ENCODE results near the gene AREL1.

DNA sequence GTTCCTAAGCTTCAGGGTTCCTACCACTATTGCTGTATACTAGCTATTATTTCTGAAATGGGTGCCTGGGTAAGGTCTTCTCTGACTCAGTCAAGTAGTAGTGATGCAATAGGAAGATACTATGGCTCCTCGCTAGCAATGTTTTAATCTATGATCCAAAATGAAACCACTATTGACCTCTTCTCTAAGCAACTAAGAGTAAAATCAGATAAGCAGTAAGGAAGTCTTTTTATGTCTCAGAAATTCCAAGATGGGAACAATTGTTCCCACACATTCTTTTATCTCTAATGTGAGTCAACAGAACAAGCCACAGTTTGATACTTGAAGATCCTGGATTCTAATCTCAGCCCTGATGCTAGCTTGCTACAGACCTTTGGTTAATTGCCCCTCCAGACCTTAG lies 45.1 kb downstream of the AREL1 start:
- TF ChIP-seq, protein P1, sequence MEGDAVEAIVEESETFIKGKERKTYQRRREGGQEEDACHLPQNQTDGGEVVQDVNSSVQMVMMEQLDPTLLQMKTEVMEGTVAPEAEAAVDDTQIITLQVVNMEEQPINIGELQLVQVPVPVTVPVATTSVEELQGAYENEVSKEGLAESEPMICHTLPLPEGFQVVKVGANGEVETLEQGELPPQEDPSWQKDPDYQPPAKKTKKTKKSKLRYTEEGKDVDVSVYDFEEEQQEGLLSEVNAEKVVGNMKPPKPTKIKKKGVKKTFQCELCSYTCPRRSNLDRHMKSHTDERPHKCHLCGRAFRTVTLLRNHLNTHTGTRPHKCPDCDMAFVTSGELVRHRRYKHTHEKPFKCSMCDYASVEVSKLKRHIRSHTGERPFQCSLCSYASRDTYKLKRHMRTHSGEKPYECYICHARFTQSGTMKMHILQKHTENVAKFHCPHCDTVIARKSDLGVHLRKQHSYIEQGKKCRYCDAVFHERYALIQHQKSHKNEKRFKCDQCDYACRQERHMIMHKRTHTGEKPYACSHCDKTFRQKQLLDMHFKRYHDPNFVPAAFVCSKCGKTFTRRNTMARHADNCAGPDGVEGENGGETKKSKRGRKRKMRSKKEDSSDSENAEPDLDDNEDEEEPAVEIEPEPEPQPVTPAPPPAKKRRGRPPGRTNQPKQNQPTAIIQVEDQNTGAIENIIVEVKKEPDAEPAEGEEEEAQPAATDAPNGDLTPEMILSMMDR (IDR thresholded peaks at IDR 0.05): no peak
- no peak for TF ChIP-seq POLR2A (IDR thresholded peaks at IDR 0.05)
